ENCODE data around the gene SLC24A5.

SLC24A5 gene

DNA sequence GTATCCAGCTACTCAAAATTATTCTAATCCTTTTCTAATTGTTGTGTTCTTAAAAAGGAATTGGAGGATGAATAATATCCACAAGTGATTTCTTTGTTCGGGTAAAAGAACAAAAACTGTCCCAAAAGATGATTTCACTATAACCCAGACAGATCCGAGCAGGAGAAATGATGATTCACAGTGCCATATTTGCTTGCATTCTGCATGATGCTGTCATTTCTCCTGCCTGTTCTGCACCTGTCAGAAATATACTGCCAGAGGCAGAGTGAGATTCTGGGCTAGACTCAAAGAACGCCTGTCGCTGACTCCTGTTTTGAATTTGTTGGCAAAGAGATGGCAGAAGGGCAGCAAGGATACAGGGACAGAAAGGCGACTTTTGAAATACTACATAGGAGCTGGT is 34.7 kb upstream of the SLC24A5 start:
- TF ChIP-seq, protein P1, sequence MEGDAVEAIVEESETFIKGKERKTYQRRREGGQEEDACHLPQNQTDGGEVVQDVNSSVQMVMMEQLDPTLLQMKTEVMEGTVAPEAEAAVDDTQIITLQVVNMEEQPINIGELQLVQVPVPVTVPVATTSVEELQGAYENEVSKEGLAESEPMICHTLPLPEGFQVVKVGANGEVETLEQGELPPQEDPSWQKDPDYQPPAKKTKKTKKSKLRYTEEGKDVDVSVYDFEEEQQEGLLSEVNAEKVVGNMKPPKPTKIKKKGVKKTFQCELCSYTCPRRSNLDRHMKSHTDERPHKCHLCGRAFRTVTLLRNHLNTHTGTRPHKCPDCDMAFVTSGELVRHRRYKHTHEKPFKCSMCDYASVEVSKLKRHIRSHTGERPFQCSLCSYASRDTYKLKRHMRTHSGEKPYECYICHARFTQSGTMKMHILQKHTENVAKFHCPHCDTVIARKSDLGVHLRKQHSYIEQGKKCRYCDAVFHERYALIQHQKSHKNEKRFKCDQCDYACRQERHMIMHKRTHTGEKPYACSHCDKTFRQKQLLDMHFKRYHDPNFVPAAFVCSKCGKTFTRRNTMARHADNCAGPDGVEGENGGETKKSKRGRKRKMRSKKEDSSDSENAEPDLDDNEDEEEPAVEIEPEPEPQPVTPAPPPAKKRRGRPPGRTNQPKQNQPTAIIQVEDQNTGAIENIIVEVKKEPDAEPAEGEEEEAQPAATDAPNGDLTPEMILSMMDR (conservative IDR thresholded peaks at IDR 0.05; ENCODE audit: low read depth, low read length): no peak
- no peak for DNase-seq (ENCODE audit: low read depth)
- no peak overlapping the region for H3K4me3 ChIP-seq (ENCODE audit: low read depth, low read length)

DNA sequence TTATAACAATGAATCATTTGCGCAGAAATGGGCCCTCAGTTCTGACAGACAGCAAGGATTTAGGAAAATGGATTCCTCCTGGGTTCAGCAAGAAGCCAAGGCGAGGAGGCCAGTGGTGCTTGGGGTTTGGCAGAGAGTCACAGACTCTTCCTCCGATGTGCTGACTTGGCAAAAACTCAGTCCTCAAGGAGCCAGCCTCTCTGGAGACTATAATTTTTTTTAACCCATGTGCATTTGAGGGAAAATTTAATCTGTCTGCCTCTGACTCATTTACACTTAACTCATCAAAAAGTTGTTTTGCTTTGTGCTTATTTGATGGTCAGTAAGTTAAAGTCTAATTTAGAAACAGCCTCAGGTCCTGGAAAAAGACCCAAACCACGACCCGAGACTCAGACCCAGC is 34.2 kb upstream of the SLC24A5 start:
- peak; percentile 56 for DNase-seq (ENCODE audit: low read depth)
- no peak overlapping the region for H3K4me3 ChIP-seq (ENCODE audit: low read depth, low read length)
- TF ChIP-seq, protein P1 (conservative IDR thresholded peaks at IDR 0.05; ENCODE audit: low read depth, low read length): no peak

DNA sequence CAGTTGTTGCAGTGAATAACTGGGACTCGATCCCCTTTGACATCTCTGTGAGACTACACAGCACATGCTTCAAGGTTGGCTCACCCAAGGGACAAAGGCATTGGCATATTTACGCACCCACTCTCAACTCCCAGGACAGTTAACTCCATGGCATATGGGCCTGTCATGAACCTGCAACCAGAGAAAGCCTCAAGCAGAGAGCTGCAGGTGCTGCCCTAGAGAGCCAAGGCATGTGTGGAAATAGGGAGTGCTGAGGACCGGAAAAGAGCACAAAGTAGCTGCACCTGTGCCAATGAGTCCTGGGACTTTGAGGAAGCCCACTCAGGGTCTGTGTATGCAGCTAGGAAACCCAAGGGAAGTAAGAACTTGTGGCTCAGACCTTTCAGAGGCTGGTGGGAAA is 32.9 kb upstream of the SLC24A5 start:
- DNase-seq (ENCODE audit: low read depth): no peak
- TF ChIP-seq, protein P1 (conservative IDR thresholded peaks at IDR 0.05; ENCODE audit: low read depth, low read length): no peak

DNA sequence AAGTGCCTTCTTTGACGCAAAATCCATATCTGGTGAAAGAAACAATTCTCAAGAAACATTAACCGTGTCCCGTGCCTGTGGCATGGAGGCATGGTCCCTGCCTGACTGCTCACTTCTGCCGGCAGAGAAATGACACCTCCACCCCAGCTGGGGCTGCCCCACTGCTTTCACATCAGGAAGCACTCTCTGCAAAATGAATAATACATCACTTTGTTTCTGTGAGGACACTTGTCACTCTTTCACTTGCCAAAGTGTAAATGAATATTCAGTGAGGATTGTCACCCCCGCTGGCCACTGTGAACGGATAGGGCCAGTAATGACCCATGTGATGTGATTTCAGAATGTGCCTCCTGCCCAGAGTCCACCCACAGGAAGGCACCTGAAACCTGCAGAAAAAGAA is 31.1 kb upstream of the SLC24A5 start:
- no peak overlapping the region for H3K4me3 ChIP-seq (ENCODE audit: low read depth, low read length)
- DNase-seq (ENCODE audit: low read depth): no peak
- TF ChIP-seq, protein P1 (conservative IDR thresholded peaks at IDR 0.05; ENCODE audit: low read depth, low read length): no peak

More for the DNA sequence above, 32.9 kb upstream of the SLC24A5 start:
- H3K4me3 ChIP-seq (ENCODE audit: low read depth, low read length): no peak overlapping the region

DNA sequence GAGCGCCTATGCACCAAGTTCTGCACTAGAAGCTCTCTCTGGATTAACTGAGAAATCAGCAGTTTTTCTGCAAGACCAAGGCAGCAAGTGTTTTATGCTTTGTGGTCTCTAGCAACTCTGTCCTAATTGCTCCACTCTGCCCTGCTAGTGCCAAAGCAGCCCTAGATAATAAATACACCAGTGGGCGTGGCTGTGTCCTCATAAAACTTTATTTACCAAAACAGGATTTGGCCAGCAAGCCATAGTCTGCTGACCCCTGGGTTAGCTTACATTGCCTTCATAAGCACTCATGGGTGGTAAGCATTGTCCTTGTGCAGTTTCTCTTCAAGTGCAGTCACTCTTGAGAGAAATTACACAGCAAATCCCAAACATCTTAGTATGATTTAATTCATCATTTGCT is 30.7 kb upstream of the SLC24A5 start:
- no peak overlapping the region for H3K4me3 ChIP-seq (ENCODE audit: low read depth, low read length)
- TF ChIP-seq, protein P1 (conservative IDR thresholded peaks at IDR 0.05; ENCODE audit: low read depth, low read length): no peak
- DNase-seq (ENCODE audit: low read depth): no peak

DNA sequence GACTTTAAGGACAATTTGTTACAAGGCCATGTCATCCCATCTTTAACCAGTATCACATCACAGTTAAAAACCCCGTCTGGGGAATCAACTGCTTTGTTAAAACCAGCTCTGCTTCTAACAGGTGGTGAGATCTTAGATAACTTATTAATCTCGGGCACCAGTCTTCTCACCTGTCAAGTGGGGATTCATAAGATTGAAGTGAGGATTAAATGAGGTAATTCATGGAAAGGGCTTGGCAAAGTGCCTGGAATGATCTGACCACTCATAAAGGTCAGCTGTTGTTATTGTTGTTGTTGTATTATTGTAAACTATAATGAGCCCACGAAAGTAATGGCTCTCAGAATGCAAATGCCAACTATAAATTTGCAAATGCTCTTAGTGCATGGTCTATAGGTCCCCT is 30.1 kb upstream of the SLC24A5 start:
- no peak overlapping the region for H3K4me3 ChIP-seq (ENCODE audit: low read depth, low read length)
- TF ChIP-seq, protein P1 (conservative IDR thresholded peaks at IDR 0.05; ENCODE audit: low read depth, low read length): no peak
- no peak for DNase-seq (ENCODE audit: low read depth)

DNA sequence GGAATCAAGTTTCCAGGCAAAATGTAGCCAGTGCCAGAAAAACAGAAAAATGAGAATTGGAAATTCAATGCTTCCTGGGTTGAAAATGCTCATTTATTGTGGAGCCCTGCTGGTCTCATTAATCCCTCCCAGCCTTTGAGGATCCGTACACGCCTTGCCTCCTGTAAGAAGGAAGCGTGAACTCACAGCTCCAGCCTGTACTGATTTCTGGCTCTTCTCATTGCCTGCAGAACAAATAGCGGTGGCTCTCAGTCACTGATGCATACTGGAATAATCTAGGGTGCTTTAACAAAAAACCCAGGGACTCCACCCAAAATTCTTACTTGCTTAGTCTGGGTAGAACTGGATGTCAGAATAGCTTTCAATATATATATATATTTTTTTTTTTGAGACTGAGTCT is 29.3 kb upstream of the SLC24A5 start:
- no peak overlapping the region for H3K4me3 ChIP-seq (ENCODE audit: low read depth, low read length)
- TF ChIP-seq, protein P1 (conservative IDR thresholded peaks at IDR 0.05; ENCODE audit: low read depth, low read length): no peak
- no peak for DNase-seq (ENCODE audit: low read depth)

All from choroid plexus epithelial cell (primary cell).